Cardiac fibroblast (primary cell): ENCODE data around the gene PPP5C.

Experiments
- DNase-seq, 2 donors: peaks; one replicate each; pipeline versions ENCODE4 v3.0.0 to v3.0.0-alpha.2; 2010; ENCODE audit warnings: low read depth in 2 of 2
- H3K4me3 ChIP-seq, 2 donors: replicated peaks in 1 of 2; 1 replicate in 1 of 2; 2 replicates in 1 of 2; pipeline ENCODE4 v1.5.1; 2011; ENCODE audit warnings: low read depth in 2 of 2, low read length in 2 of 2, mild to moderate bottlenecking in 2 of 2, moderate library complexity in 1 of 2
- CTCF ChIP-seq: IDR thresholded peaks from one replicate; pipeline ENCODE4 v1.5.1; 2011; ENCODE audit warnings: low read depth, mild to moderate bottlenecking, low read length, inconsistent platforms

Gene PPP5C

GRCh38 chr19:46330319-46330918 is 16.5 kb upstream of the PPP5C start:
- no peak for TF ChIP-seq CTCF
- DNase-seq = no peak
- H3K4me3 ChIP-seq = no peak overlapping the region

- DNase-seq = no peak
Observed at GRCh38 chr19:46337487-46337886, 9.4 kb upstream of the PPP5C start.

GRCh38 chr19:46339446-46339845 is 7.4 kb upstream of the PPP5C start:
- no peak for TF ChIP-seq CTCF
- DNase-seq = no peak
- no peak overlapping the region for H3K4me3 ChIP-seq

More at GRCh38 chr19:46337487-46337886, 9.4 kb upstream of the PPP5C start:
- no peak for TF ChIP-seq CTCF
- H3K4me3 ChIP-seq = no peak overlapping the region

- DNase-seq = no peak
- TF ChIP-seq CTCF = no peak
- no peak overlapping the region for H3K4me3 ChIP-seq
Observed at GRCh38 chr19:46340051-46340659, 6.7 kb upstream of the PPP5C start.

GRCh38 chr19:46341937-46342336 is 5.0 kb upstream of the PPP5C start:
- DNase-seq = no peak
- TF ChIP-seq CTCF = no peak
- H3K4me3 ChIP-seq = no peak overlapping the region

- DNase-seq = no peak
- TF ChIP-seq CTCF = no peak
- no peak overlapping the region for H3K4me3 ChIP-seq
Observed at GRCh38 chr19:46344363-46344762, 2.5 kb upstream of the PPP5C start.

- no peak for TF ChIP-seq CTCF
- no peak for DNase-seq
- H3K4me3 ChIP-seq = no peak overlapping the region
Observed at GRCh38 chr19:46345157-46345556, 1.7 kb upstream of the PPP5C start.
